Mesodermal cell (in vitro differentiated cells): ENCODE data around the gene PIEZO1.
"Not testable (repeated sequence)": the region's sequence is repeated elsewhere in the genome, so short reads cannot be mapped to it uniquely, and the experiment has no call there.

Source experiments
- H3K27ac ChIP-seq: 2 replicates; pipeline ENCODE4 v1.7.0; 2013; ENCODE audit warnings: mild to moderate bottlenecking, low read depth, low read length, moderate library complexity; ENCODE audit not compliant: severe bottlenecking
- H3K36me3 ChIP-seq: 2 replicates; pipeline ENCODE4 v1.7.1; 2013; ENCODE audit warnings: mild to moderate bottlenecking, low read length, moderate library complexity; ENCODE audit not compliant: control insufficient read depth, insufficient read depth
- H3K4me1 ChIP-seq: one replicate; pipeline ENCODE4 v1.7.1; 2013; ENCODE audit warnings: mild to moderate bottlenecking, low read length; ENCODE audit not compliant: insufficient read depth, control insufficient read depth, poor library complexity, severe bottlenecking
- H3K4me3 ChIP-seq: 2 replicates; pipeline ENCODE4 v1.7.0; 2013; ENCODE audit warnings: low read length, control low read depth, mild to moderate bottlenecking; ENCODE audit not compliant: insufficient read depth, poor library complexity, severe bottlenecking; ENCODE audit errors: extremely low read depth
- H3K9me3 ChIP-seq: 2 replicates; pipeline ENCODE4 v1.7.1; 2013; ENCODE audit warnings: mild to moderate bottlenecking, low read length, moderate library complexity; ENCODE audit not compliant: control insufficient read depth
- WGBS, 2 experiments: methylation state at CpG; one replicate each; pipeline ENCODE4 v1.1.5; 2013; ENCODE audit warnings: missing lambda C conversion rate in 2 of 2; ENCODE audit not compliant: insufficient coverage in 2 of 2; 5-methylcytosine and 5-hydroxymethylcytosine counted together

PIEZO1 gene

GRCh38 chr16:88824256-88825077 lies 39.4 kb upstream of the PIEZO1 start:
- WGBS, 2 experiments: 90 to 95% methylated on average over 23 to 26 of the region's 33 CpGs

GRCh38 chr16:88823646-88824045 lies 38.6 kb upstream of the PIEZO1 start:
- 94 to 98% methylated on average over 19 to 24 of the region's 31 CpGs for WGBS, 2 experiments
- H3K9me3 ChIP-seq, H3K36me3 ChIP-seq, H3K4me3 ChIP-seq, H3K27ac ChIP-seq, H3K4me1 ChIP-seq: not testable (repeated sequence)

More at GRCh38 chr16:88824256-88825077, 39.4 kb upstream of the PIEZO1 start:
- no peak overlapping the region for H3K27ac ChIP-seq
- H3K4me1 ChIP-seq: no peaks in the 10 kb centered on the region
- no peaks in the 10 kb centered on the region for H3K36me3 ChIP-seq
- H3K9me3 ChIP-seq: no peaks in the 10 kb centered on the region
- no peak overlapping the region for H3K4me3 ChIP-seq

- Histone ChIP-seq H3K27ac (no peak overlapping the region), H3K4me1 (peaks cover 11% of the 10 kb centered on the region), H3K9me3 (no peaks in the 10 kb centered on the region), H3K36me3 (no peaks in the 10 kb centered on the region), H3K4me3 (no peak overlapping the region)
- WGBS, 2 experiments: 93% methylated on average over 18 to 23 of the region's 24 CpGs
Observed at GRCh38 chr16:88822281-88823040, 37.4 kb upstream of the PIEZO1 start.

- H3K4me3 ChIP-seq: no peak overlapping the region
- no peaks in the 10 kb centered on the region for H3K36me3 ChIP-seq
- H3K9me3 ChIP-seq: no peaks in the 10 kb centered on the region
- H3K4me1 ChIP-seq: peaks cover 12% of the 10 kb centered on the region
- WGBS, 2 experiments: 92% methylated on average over 18 to 21 of the region's 22 CpGs
- no peak overlapping the region for H3K27ac ChIP-seq
Observed at GRCh38 chr16:88821168-88821850, 36.3 kb upstream of the PIEZO1 start.

GRCh38 chr16:88820385-88821025 lies 35.5 kb upstream of the PIEZO1 start:
- Histone ChIP-seq H3K4me3 (no peak overlapping the region), H3K27ac (no peak overlapping the region), H3K9me3 (no peaks in the 10 kb centered on the region), H3K36me3 (no peaks in the 10 kb centered on the region), H3K4me1 (peaks cover 12% of the 10 kb centered on the region)
- 88 to 90% methylated on average over 18 to 20 of the region's 20 CpGs for WGBS, 2 experiments

GRCh38 chr16:88819126-88819525 lies 34.1 kb upstream of the PIEZO1 start:
- WGBS, 2 experiments: 85 to 94% methylated on average over 7 to 15 of the region's 16 CpGs
- Histone ChIP-seq H3K36me3 (no peaks in the 10 kb centered on the region), H3K27ac (no peak overlapping the region), H3K4me1 (peaks cover 12% of the 10 kb centered on the region), H3K4me3 (no peak overlapping the region), H3K9me3 (no peaks in the 10 kb centered on the region)

- Histone ChIP-seq H3K4me1 (peaks cover 12% of the 10 kb centered on the region), H3K9me3 (no peaks in the 10 kb centered on the region), H3K27ac (no peak overlapping the region), H3K4me3 (no peak overlapping the region), H3K36me3 (no peaks in the 10 kb centered on the region)
- 92 to 96% methylated on average over 17 to 18 of the region's 18 CpGs for WGBS, 2 experiments
Observed at GRCh38 chr16:88818575-88818874, 33.5 kb upstream of the PIEZO1 start.

- Histone ChIP-seq H3K4me3 (no peak overlapping the region), H3K4me1 (peaks cover 12% of the 10 kb centered on the region)
- WGBS, 2 experiments: 93 to 94% methylated on average over 32 to 40 of the region's 40 CpGs
Observed at GRCh38 chr16:88817785-88818574, 33.0 kb upstream of the PIEZO1 start.

GRCh38 chr16:88816736-88817535 lies 31.9 kb upstream of the PIEZO1 start:
- Histone ChIP-seq H3K36me3 (no peaks in the 10 kb centered on the region), H3K27ac (no peak overlapping the region), H3K4me1 (peaks cover 12% of the 10 kb centered on the region), H3K9me3 (no peaks in the 10 kb centered on the region), H3K4me3 (no peak overlapping the region)
- 94% methylated on average over 40 to 41 of the region's 41 CpGs for WGBS, 2 experiments

More at GRCh38 chr16:88817785-88818574, 33.0 kb upstream of the PIEZO1 start:
- Histone ChIP-seq H3K9me3 (no peaks in the 10 kb centered on the region), H3K36me3 (no peaks in the 10 kb centered on the region), H3K27ac (no peak overlapping the region)
